ENCODE results near the gene LYRM2. TPM values are rescaled to one million over a fixed set of nuclear protein-coding genes. Genes with fewer than 3 reads are reported as not detected.
"Not testable (repeated sequence)": the region's sequence is repeated elsewhere in the genome, so short reads cannot be mapped to it uniquely, and the experiment has no call there.

The LYRM2 gene
- total RNA-seq, 1 experiment from 2014 or later = 39.4 TPM

GRCh38 chr6:89640804-89641203 lies 2.3 kb upstream of the LYRM2 start:
- intact Hi-C loops (cut with micrococcal nuclease; ENCODE audit: unreplicated experiment) = no loop called here
- Histone ChIP-seq H3K27ac (ENCODE audit: low read length) (no peak overlapping the region), H3K9me3 (ENCODE audit: control insufficient read depth, insufficient read depth, low read depth, low read length) (no peaks in the 10 kb centered on the region), H3K27me3 (ENCODE audit: control insufficient read depth, insufficient read depth, low read length) (no peaks in the 10 kb centered on the region), H3K4me1 (ENCODE audit: control insufficient read depth, insufficient read depth, low read length) (no peaks in the 10 kb centered on the region), H3K4me3 (ENCODE audit: low read depth in 2 of 2, low read length in 2 of 2) (no peak overlapping the region), H3K36me3 (ENCODE audit: control insufficient read depth, insufficient read depth, low read length) (peaks cover 13% of the 10 kb centered on the region; the same call in 1 of the 2 replicates)
- ATAC-seq (no peak), DNase-seq (ENCODE audit: low read depth, low spot score) (no peak)
- BruUV-seq (replicated peaks) = no TSS peak
- in situ Hi-C loops (cut with HindIII; ENCODE audit: low pct_unique_long_range_greater_than_20kb, low sequenced_read_pairs) = no loop called here
- ChIA-PET CTCF (no interaction called here), POLR2A (interaction anchor here (0.5 kb wide), 1 partner anchor 288 kb away, joined by 10 read pairs; no protein-coding TSS in a partner anchor)
- TF ChIP-seq REST (IDR thresholded peaks at IDR 0.05; ENCODE audit: insufficient read depth in 1 of 2, low read depth in 2 of 2, low read length in 1 of 2) (no peak), TCF7L2 (IDR thresholded peaks at IDR 0.05; ENCODE audit: low read depth, low read length) (no peak), SIN3A (IDR thresholded peaks at IDR 0.05; ENCODE audit: borderline replicate concordance, insufficient read depth, low read depth, low read length) (no peak), CTCF (IDR thresholded peaks at IDR 0.05) (no peak), POLR2AphosphoS5 (IDR thresholded peaks at IDR 0.05; ENCODE audit: low read depth, low read length) (no peak)

GRCh38 chr6:89637960-89638319 lies 607 bp downstream of the LYRM2 start:
- no peak for DNase-seq (ENCODE audit: low read depth, low spot score)
- ChIA-PET CTCF (interaction anchor here (0.6 kb wide), 1 partner anchor 15 kb away, joined by 3 read pairs; no protein-coding TSS in a partner anchor), POLR2A (interaction anchor here (0.5 kb wide), 1 partner anchor 564 kb away, joined by 3 read pairs; no protein-coding TSS in a partner anchor)
- ATAC-seq = no peak
- intact Hi-C loops (cut with micrococcal nuclease; ENCODE audit: unreplicated experiment) = no loop called here
- Histone ChIP-seq H3K27me3 (ENCODE audit: control insufficient read depth, insufficient read depth, low read length) (no peaks in the 10 kb centered on the region), H3K4me3 (ENCODE audit: low read depth in 2 of 2, low read length in 2 of 2) (peak overlapping the region; percentile 76 to 82), H3K27ac (ENCODE audit: low read length) (peak overlapping the region; percentile 96), H3K36me3 (ENCODE audit: control insufficient read depth, insufficient read depth, low read length) (peaks cover 4% of the 10 kb centered on the region), H3K9me3 (ENCODE audit: control insufficient read depth, insufficient read depth, low read depth, low read length) (no peaks in the 10 kb centered on the region), H3K4me1 (ENCODE audit: control insufficient read depth, insufficient read depth, low read length) (no peaks in the 10 kb centered on the region)
- TF ChIP-seq REST (IDR thresholded peaks at IDR 0.05; ENCODE audit: insufficient read depth in 1 of 2, low read depth in 2 of 2, low read length in 1 of 2) (no peak), POLR2AphosphoS5 (IDR thresholded peaks at IDR 0.05; ENCODE audit: low read depth, low read length) (no peak), SIN3A (IDR thresholded peaks at IDR 0.05; ENCODE audit: borderline replicate concordance, insufficient read depth, low read depth, low read length) (0 out of 2 replicates have a peak, but pooled peaks have one; percentile 22)
- in situ Hi-C loops (cut with HindIII; ENCODE audit: low pct_unique_long_range_greater_than_20kb, low sequenced_read_pairs) = no loop called here
- BruUV-seq (replicated peaks) = no TSS peak

GRCh38 chr6:89636412-89636811 lies 2.1 kb downstream of the LYRM2 start:
- DNase-seq (ENCODE audit: low read depth, low spot score); H3K27me3 ChIP-seq (ENCODE audit: control insufficient read depth, insufficient read depth, low read length); H3K4me3 ChIP-seq (ENCODE audit: low read depth in 2 of 2, low read length in 2 of 2); in situ Hi-C loops (cut with HindIII; ENCODE audit: low pct_unique_long_range_greater_than_20kb, low sequenced_read_pairs); BruUV-seq (replicated peaks); intact Hi-C loops (cut with micrococcal nuclease; ENCODE audit: unreplicated experiment); H3K27ac ChIP-seq (ENCODE audit: low read length); POLR2A ChIA-PET; H3K9me3 ChIP-seq (ENCODE audit: control insufficient read depth, insufficient read depth, low read depth, low read length); H3K4me1 ChIP-seq (ENCODE audit: control insufficient read depth, insufficient read depth, low read length); ATAC-seq; H3K36me3 ChIP-seq (ENCODE audit: control insufficient read depth, insufficient read depth, low read length): not testable (repeated sequence)
- CTCF ChIA-PET = interaction anchor here (0.7 kb wide), 1 partner anchor 224 kb away, joined by 4 read pairs; no protein-coding TSS in a partner anchor

Measured in Panc1 (cell line).